HEK293T (cell line): ENCODE results near the gene MYOM3.

ENCODE experiments used
- BHLHE40 ChIP-seq: fragments of 450-650 bp; IDR thresholded peaks from 2 replicates; pipeline ENCODE4 v1.6.1; 2016; ENCODE audit warnings: mild to moderate bottlenecking, moderate library complexity, borderline replicate concordance
- FOXM1 ChIP-seq: fragments of 450-650 bp; IDR thresholded peaks from 2 replicates; pipeline ENCODE4 v1.6.1; 2017; ENCODE audit warnings: mild to moderate bottlenecking, borderline replicate concordance
- HDGF ChIP-seq: fragments of 450-650 bp; IDR thresholded peaks from 2 replicates; pipeline ENCODE4 v1.6.1; 2017; ENCODE audit warnings: antibody characterized with exemption, borderline replicate concordance
- L3MBTL2 ChIP-seq: fragments of 450-650 bp; conservative IDR thresholded peaks from 2 replicates; pipeline ENCODE4 v1.6.1; 2016; ENCODE audit warnings: mild to moderate bottlenecking
- LEF1 ChIP-seq: fragments of 450-650 bp; IDR thresholded peaks from 2 replicates; pipeline ENCODE4 v1.6.1; 2017; ENCODE audit warnings: mild to moderate bottlenecking, borderline replicate concordance
- SP1 ChIP-seq: fragments of 450-650 bp; IDR thresholded peaks from 2 replicates; pipeline ENCODE4 v1.6.1; 2017
- SUZ12 ChIP-seq: fragments of 450-650 bp; IDR thresholded peaks from 2 replicates; pipeline ENCODE4 v1.6.1; 2016; ENCODE audit warnings: mild to moderate bottlenecking
- TARDBP ChIP-seq: fragments of 450-650 bp; IDR thresholded peaks from 2 replicates; pipeline ENCODE4 v1.6.1; 2016
- ZNF384 ChIP-seq: fragments of 450-650 bp; IDR thresholded peaks from 2 replicates; pipeline ENCODE4 v1.6.1; 2016

DNA sequence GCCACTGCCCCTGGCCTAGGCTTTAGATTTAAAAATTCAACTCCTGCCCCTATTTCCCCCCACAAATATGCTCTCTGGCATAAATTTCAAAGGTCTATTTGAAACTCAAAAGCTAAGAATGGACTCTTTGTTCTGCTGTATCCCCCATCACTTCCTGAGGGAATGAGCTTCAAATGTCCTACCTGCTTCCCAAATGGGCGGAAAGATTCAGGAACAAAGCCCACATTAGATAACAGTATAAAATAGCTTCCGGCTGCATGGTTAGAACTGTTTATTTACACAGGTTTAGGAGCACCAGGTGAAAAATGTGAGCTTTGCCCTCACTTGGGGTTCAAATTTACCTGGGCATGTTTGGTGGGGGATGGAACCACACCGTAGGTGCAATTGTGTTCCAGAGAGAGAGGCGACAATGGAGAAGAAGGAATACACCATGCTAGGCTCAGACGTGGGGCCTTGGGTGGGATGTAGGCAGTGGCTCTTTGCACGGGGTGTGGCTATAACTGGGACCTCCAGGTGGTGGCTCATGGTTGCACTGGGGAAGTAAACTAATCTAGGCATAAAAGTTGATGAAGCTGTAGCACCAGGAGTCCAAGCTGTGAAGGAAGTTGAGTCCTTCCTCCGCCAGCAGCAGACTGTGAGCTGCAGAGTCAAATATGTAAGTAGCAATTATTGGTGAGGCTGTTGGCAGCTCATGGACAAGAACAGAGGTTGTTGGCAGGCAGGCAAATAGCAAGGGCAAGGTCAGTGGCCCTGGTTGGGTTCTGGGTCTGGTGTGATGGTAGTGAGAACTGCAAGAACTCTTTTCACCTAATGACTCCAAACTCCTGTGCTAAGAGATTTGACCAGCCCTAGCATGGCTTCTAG, 90.3 kb downstream of the MYOM3 start:
- TF ChIP-seq ZNF384, result no peak
- no peak for TF ChIP-seq TARDBP
- TF ChIP-seq BHLHE40, result no peak
- no peak for TF ChIP-seq LEF1
- no peak for TF ChIP-seq FOXM1
- TF ChIP-seq HDGF, result no peak
- no peak for TF ChIP-seq SP1
- TF ChIP-seq SUZ12, result no peak
- no peak for TF ChIP-seq L3MBTL2
